Measurements from ENCODE around the gene ZCCHC12.

DNA sequence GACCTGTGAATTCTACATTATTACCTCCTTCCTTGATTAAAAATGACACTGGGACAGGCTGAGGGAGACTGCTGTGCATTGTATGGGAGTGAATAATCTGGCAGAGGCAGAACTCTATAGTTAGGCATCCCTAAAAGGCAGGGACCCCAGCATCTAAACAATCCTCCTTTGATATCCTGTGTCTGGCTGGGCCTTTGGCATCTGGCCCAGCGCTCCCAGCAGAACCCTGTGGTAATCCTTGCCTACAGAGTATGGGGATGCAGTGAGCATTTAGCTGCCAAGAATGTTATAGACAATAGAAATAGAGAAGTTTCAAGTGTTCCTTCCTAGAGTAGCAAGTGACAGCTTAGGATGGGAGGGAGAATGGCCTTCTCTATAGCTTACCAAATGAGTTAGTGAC lies 38.5 kb downstream of the ZCCHC12 start:
- TF ChIP-seq CTCF (IDR thresholded peaks at IDR 0.05) (no peak), POLR2A (IDR thresholded peaks at IDR 0.05) (no peak)

Measured in testis (tissue), 2 donors.